ENCODE data around the gene SYT14. TPM values are rescaled to one million over a fixed set of nuclear protein-coding genes. Genes with fewer than 3 reads are reported as not detected.
"Not testable (repeated sequence)": the region's sequence is repeated elsewhere in the genome, so short reads cannot be mapped to it uniquely, and the experiment has no call there.

SYT14 gene
- total RNA-seq, 1 donor from 2014 or later: 0.03 TPM

DNA sequence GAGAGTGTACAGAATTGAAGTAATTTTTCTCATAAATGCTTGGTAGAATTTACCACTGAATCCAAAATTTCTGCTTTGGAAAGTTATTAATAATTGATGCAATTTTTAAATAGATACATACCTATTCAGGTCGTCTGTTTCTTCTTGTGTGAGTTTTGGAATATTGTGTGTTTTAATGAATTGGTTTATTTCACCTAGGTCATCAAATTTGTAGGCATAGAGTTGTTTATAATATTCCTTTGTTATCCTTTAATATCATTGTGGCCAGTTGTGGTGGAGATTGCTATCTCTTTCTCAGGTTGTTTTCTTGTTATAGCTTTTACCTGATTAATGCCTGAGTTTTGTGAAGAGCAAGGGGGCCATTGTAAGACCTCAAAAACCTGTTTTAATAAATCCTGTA is 93.5 kb downstream of the SYT14 start:
- intact Hi-C loops (cut with DNase I): no loop called here
- Histone ChIP-seq H3K9me3 (no peaks in the 10 kb centered on the region), H3K27ac (no peak overlapping the region), H3K27me3 (no peaks in the 10 kb centered on the region), H3K36me3 (no peaks in the 10 kb centered on the region), H3K4me3 (no peak overlapping the region), H3K4me1 (no peaks in the 10 kb centered on the region)
- TF ChIP-seq, protein P1, sequence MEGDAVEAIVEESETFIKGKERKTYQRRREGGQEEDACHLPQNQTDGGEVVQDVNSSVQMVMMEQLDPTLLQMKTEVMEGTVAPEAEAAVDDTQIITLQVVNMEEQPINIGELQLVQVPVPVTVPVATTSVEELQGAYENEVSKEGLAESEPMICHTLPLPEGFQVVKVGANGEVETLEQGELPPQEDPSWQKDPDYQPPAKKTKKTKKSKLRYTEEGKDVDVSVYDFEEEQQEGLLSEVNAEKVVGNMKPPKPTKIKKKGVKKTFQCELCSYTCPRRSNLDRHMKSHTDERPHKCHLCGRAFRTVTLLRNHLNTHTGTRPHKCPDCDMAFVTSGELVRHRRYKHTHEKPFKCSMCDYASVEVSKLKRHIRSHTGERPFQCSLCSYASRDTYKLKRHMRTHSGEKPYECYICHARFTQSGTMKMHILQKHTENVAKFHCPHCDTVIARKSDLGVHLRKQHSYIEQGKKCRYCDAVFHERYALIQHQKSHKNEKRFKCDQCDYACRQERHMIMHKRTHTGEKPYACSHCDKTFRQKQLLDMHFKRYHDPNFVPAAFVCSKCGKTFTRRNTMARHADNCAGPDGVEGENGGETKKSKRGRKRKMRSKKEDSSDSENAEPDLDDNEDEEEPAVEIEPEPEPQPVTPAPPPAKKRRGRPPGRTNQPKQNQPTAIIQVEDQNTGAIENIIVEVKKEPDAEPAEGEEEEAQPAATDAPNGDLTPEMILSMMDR (IDR thresholded peaks at IDR 0.05): no peak
- no peak for DNase-seq
- ATAC-seq: no peak

DNA sequence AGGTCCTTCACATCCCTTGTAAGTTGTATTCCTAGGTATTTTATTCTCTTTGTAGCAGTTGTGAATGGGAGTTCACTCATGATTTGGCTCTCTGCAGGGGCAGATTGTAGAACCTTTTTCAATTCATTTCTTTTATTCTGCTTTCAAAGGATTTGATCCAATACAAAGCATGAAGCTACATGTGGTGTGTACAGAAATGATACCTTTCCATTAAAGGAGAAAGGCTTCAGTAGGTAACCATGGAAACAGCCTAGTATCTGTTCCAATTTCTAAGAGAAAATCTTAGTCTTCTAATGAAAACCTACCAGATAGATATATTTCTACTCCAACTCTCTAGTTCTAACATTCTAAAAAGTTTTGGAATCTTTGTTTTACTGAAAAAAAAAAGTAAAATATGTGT is 105.0 kb downstream of the SYT14 start:
- Histone ChIP-seq H3K4me1 (no peaks in the 10 kb centered on the region), H3K4me3 (no peak overlapping the region), H3K27ac (no peak overlapping the region), H3K9me3 (no peaks in the 10 kb centered on the region), H3K27me3 (no peaks in the 10 kb centered on the region), H3K36me3 (no peaks in the 10 kb centered on the region)
- intact Hi-C loops (cut with DNase I): no loop called here
- DNase-seq: no peak
- no peak for ATAC-seq
- TF ChIP-seq, protein P1 (IDR thresholded peaks at IDR 0.05): no peak

DNA sequence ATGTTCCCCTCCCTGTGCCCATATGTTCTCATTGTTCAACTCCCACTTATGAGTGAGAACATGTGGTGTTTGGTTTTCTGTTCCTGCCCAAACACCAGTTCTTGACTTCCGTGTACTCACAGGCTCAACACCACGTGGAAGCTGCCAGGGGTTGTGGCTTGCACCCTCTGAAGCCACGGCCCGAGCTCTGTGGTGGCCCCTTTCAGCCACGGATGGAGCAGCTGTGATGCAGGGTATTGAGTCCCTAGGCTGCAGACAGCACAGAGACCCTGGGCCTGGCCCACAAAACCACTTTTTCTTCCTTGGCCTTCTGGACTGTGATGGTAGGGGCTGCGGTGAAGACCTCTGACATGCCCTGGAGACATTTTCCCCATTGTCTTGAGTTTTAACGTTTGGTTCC is 111.6 kb downstream of the SYT14 start:
- no peak for ATAC-seq
- Histone ChIP-seq H3K36me3 (no peaks in the 10 kb centered on the region), H3K9me3 (no peaks in the 10 kb centered on the region), H3K4me1 (no peaks in the 10 kb centered on the region), H3K27me3 (no peaks in the 10 kb centered on the region), H3K4me3 (no peak overlapping the region), H3K27ac (no peak overlapping the region)
- TF ChIP-seq, protein P1 (IDR thresholded peaks at IDR 0.05): no peak
- intact Hi-C loops (cut with DNase I): no loop called here
- DNase-seq: no peak

DNA sequence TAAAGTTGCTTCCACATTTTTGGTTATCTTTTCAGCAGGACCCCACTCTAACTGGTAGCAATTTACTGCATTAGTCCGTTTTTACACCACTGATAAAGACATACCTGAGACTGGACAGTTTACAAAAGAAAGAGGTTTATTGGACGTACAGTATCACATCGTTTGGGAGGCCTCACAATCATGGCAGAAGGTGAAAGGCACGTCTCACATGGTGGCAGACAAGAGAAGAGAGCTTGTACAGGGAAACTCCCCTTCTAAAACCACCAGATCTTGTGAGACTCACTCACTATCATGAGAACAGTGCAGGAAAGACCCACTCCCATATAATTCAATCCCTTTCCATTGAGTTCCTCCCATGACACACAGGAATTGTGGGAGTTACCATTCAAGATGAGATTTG is 112.5 kb downstream of the SYT14 start:
- ATAC-seq; H3K27me3 ChIP-seq; DNase-seq; H3K4me1 ChIP-seq; intact Hi-C loops (cut with DNase I); H3K9me3 ChIP-seq; H3K4me3 ChIP-seq; H3K36me3 ChIP-seq; H3K27ac ChIP-seq: not testable (repeated sequence)

DNA sequence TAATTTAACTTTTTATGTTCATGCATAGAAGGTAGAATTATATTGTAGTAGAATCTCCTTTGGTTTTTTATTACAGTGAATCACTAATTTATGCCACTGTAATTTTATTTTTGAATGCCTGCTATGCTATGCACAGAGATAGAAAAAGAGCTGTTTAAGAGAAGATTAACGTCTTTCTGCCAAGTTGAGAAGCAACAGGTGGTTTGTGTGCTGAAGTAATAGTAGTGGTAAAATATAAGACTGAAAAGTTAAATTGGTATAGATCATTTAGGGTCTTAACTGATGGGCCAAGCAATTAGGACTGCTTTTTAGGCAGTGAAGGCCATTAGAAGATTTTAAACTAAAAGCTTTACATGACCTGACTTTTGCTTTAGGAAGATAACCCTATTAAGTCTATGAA is 115.1 kb downstream of the SYT14 start:
- H3K27ac ChIP-seq: no peak overlapping the region
- intact Hi-C loops (cut with DNase I): no loop called here
- ATAC-seq (no peak), DNase-seq (no peak)
- no peaks in the 10 kb centered on the region for H3K36me3 ChIP-seq
- H3K4me1 ChIP-seq: no peaks in the 10 kb centered on the region
- no peaks in the 10 kb centered on the region for H3K27me3 ChIP-seq
- TF ChIP-seq, protein P1 (IDR thresholded peaks at IDR 0.05): no peak
- H3K4me3 ChIP-seq: no peak overlapping the region
- H3K9me3 ChIP-seq: no peaks in the 10 kb centered on the region

DNA sequence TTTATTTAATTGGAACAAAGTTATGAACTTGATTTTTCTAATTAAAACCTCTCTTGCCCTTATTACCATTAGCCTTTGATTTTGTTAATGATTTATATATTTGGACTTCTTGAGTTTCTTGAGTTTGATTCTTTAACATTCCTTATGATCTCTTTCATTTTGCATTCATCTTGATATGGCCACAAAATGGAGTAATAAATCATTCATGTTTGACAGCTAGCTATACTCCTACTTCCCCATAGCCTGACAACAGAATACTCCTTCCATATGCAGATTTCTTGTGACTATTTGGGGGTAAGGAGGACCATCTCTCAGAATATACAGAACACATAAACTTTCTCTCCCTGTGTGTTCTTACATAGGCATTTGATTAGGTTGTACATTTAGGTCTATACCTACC is 119.6 kb downstream of the SYT14 start:
- H3K9me3 ChIP-seq: no peaks in the 10 kb centered on the region
- H3K27me3 ChIP-seq: no peaks in the 10 kb centered on the region
- intact Hi-C loops (cut with DNase I): no loop called here
- no peak for ATAC-seq
- H3K27ac ChIP-seq: no peak overlapping the region
- DNase-seq: no peak
- TF ChIP-seq, protein P1 (IDR thresholded peaks at IDR 0.05): no peak
- H3K36me3 ChIP-seq: no peaks in the 10 kb centered on the region
- H3K4me1 ChIP-seq: no peaks in the 10 kb centered on the region
- H3K4me3 ChIP-seq: no peak overlapping the region

Measured in upper lobe of right lung (tissue), 1 donor.